ENCODE results near the gene CTR9. TPM values are rescaled to one million over a fixed set of nuclear protein-coding genes. Genes with fewer than 3 reads are reported as not detected.

CTR9 gene
- total and polyA plus RNA-seq, 3 donors from 2014 or later = 47.3 to 50.9 (median 48.6) TPM

DNA sequence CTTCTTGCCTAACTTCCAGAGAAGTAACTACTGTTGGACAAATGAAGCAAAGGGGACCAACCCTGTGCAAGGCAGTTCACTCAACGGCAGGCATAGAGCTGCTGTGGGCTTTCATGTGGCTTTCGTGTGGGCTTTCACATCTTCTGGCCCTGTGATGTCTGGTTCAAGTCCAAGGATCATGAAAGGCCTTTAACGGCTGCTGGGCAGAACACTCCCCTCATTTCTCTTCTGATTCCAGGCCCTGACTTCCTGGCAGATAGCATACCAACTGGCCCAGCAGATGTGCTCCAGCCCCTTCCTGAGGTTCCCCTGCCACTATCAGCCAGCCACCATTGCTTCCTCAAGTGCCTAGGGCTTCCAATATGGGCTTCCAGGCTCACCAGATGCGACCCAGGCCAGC is 28.7 kb upstream of the CTR9 start:
- Histone ChIP-seq H3K27ac (no peak overlapping the region), H3K27me3 (no peaks in the 10 kb centered on the region), H3K9me3 (no peaks in the 10 kb centered on the region), H3K36me3 (ENCODE audit: low read depth, missing control alignments) (no peaks in the 10 kb centered on the region), H3K4me3 (no peak overlapping the region), H3K4me1 (no peaks in the 10 kb centered on the region)
- DNase-seq = no peak
- TF ChIP-seq, protein P1, sequence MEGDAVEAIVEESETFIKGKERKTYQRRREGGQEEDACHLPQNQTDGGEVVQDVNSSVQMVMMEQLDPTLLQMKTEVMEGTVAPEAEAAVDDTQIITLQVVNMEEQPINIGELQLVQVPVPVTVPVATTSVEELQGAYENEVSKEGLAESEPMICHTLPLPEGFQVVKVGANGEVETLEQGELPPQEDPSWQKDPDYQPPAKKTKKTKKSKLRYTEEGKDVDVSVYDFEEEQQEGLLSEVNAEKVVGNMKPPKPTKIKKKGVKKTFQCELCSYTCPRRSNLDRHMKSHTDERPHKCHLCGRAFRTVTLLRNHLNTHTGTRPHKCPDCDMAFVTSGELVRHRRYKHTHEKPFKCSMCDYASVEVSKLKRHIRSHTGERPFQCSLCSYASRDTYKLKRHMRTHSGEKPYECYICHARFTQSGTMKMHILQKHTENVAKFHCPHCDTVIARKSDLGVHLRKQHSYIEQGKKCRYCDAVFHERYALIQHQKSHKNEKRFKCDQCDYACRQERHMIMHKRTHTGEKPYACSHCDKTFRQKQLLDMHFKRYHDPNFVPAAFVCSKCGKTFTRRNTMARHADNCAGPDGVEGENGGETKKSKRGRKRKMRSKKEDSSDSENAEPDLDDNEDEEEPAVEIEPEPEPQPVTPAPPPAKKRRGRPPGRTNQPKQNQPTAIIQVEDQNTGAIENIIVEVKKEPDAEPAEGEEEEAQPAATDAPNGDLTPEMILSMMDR (IDR thresholded peaks at IDR 0.05) = no peak
- TF ChIP-seq POLR2A (IDR thresholded peaks at IDR 0.05) = no peak
- intact Hi-C loops (cut with DNase I; ENCODE audit: low total_unique reads) = no loop called here
- WGBS, 2 donors = 50 to 69% methylated on average over 3 to 4 of the region's 4 CpGs

DNA sequence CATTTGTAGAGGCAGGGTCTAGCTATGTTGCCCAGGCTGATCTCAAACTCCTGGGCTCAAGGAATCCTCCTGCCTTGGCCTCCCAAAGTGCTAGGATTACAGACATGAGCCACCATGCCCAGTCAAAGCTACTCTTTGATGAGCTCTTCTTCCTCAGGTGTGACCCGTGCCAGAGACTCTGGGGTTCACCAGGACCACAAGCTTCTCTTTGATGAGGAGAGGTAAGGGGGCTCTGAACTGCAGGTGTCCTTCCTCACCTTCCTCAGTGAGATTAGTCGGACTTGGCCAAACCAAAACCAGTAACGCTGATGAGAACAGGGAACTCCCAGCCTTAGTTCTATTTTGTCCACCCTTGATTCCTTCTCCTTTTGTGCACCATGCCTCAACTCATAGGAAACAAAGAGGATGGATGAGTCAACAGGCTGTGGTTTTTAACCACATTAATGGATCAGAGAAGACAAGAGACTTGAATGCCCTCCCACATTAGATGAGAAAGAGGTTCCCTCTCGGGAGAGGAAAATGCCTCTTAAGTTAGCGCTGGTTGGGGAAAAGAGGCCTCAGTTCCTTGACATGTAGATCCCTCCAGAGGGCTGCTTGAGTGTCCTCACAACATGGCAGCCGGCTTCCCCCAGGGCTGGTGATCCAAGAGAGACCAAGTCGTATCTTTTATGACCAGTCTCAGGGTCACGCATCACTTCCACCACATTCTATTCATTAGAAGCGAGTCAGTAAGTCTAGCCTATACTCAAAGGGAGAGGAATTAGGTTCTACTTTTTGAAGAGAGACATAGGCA is 25.7 kb upstream of the CTR9 start:
- Histone ChIP-seq H3K4me1 (no peaks in the 10 kb centered on the region), H3K36me3 (ENCODE audit: low read depth, missing control alignments) (no peaks in the 10 kb centered on the region), H3K9me3 (no peaks in the 10 kb centered on the region), H3K27me3 (no peaks in the 10 kb centered on the region), H3K27ac (no peak overlapping the region), H3K4me3 (no peak overlapping the region)
- 84 to 96% methylated on average over 9 of the region's 9 CpGs for WGBS, 2 donors
- TF ChIP-seq, protein P1 (IDR thresholded peaks at IDR 0.05) = no peak
- TF ChIP-seq POLR2A (IDR thresholded peaks at IDR 0.05) = no peak
- intact Hi-C loops (cut with DNase I; ENCODE audit: low total_unique reads) = no loop called here
- no peak for DNase-seq

DNA sequence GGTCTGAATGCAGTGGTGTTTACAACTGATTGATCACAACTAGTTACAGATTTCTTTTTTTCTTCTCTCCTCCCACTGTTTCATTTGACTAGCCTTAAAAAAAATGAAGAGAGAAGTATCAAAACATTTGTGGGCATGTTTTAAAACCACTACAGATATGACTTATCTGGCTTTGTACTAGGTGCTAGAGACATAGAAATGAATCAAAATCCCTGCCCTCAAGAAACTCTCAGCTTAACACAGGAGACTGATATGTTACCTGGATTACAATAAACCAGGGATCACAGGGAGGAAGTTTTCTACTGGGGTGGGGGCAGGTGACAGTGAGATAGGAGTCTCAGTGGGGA is 25.2 kb upstream of the CTR9 start:
- no peak for DNase-seq
- no peak overlapping the region for H3K27ac ChIP-seq
- TF ChIP-seq POLR2A (IDR thresholded peaks at IDR 0.05) = no peak
- TF ChIP-seq, protein P1 (IDR thresholded peaks at IDR 0.05) = no peak
- intact Hi-C loops (cut with DNase I; ENCODE audit: low total_unique reads) = no loop called here
- H3K36me3 ChIP-seq (ENCODE audit: low read depth, missing control alignments) = no peaks in the 10 kb centered on the region
- no peaks in the 10 kb centered on the region for H3K9me3 ChIP-seq
- no peak overlapping the region for H3K4me3 ChIP-seq
- H3K27me3 ChIP-seq = no peaks in the 10 kb centered on the region
- H3K4me1 ChIP-seq = no peaks in the 10 kb centered on the region

DNA sequence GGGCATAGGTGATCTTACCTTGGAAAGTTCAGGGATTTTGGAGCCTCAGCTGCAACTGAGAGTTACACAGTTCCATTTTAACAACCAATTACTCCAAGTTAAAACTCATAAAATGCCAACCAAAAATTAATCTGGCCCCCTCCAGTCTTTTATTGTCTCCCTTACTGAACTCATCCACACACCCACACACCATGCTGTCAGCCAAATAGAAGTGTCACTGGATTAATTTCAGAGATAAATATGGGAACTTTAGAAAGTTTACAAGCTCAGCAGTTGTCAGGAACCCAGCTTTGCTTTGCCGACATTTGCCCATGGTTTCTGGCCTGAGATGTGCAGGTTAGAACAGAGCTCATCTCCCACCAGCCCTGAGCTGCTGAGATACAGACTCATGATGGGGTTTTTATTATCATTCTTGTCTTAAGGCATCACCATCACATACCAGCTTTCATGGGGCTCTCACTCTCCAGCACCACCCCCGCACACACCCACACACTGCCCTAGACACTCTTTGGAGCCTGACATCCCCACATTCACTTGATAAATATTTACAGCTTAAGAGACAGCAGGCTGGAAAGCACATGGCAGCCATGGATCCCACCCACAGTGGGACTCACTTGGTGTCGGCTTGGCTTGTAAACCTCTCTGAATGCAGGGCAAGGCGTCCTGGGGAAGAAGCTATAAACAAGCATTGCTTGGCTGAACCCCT is 23.7 kb upstream of the CTR9 start:
- H3K4me1 ChIP-seq = no peaks in the 10 kb centered on the region
- H3K9me3 ChIP-seq = no peaks in the 10 kb centered on the region
- 68 to 89% methylated on average over 4 of the region's 4 CpGs for WGBS, 2 donors
- intact Hi-C loops (cut with DNase I; ENCODE audit: low total_unique reads) = no loop called here
- TF ChIP-seq, protein P1 (IDR thresholded peaks at IDR 0.05) = no peak
- no peak for TF ChIP-seq POLR2A (IDR thresholded peaks at IDR 0.05)
- no peak overlapping the region for H3K27ac ChIP-seq
- H3K4me3 ChIP-seq = no peak overlapping the region
- no peaks in the 10 kb centered on the region for H3K36me3 ChIP-seq (ENCODE audit: low read depth, missing control alignments)
- H3K27me3 ChIP-seq = no peaks in the 10 kb centered on the region
- DNase-seq = no peak
